Measurements from ENCODE around the gene NDOR1.

Gene NDOR1

GRCh38 chr9:137183980-137184595, 21.4 kb upstream of the NDOR1 start:
- DNase-seq (ENCODE audit: low read depth): no peak

GRCh38 chr9:137184881-137185660, 20.4 kb upstream of the NDOR1 start:
- no peak for DNase-seq (ENCODE audit: low read depth)

GRCh38 chr9:137185921-137186320, 19.6 kb upstream of the NDOR1 start:
- no peak for DNase-seq (ENCODE audit: low read depth)

GRCh38 chr9:137186385-137186784, 19.1 kb upstream of the NDOR1 start:
- DNase-seq (ENCODE audit: low read depth): no peak

- DNase-seq (ENCODE audit: low read depth): no peak
Measured at GRCh38 chr9:137187386-137187785, 18.1 kb upstream of the NDOR1 start.

GRCh38 chr9:137188086-137188489, 17.4 kb upstream of the NDOR1 start:
- no peak for DNase-seq (ENCODE audit: low read depth)

- peak; percentile 84 for DNase-seq (ENCODE audit: low read depth)
Measured at GRCh38 chr9:137188490-137189296, 16.8 kb upstream of the NDOR1 start, which contains the start of the genes ANAPC2 and SSNA1. ANAPC2 (minus strand) TSS chr9:137188560; CDS start chr9:137188532, 28 bp downstream. SSNA1 (plus strand) TSS chr9:137188676; CDS start chr9:137188727, 51 bp downstream.

GRCh38 chr9:137189297-137190295, 15.9 kb upstream of the NDOR1 start:
- no peak for DNase-seq (ENCODE audit: low read depth)

GRCh38 chr9:137190315-137190856, 15.1 kb upstream of the NDOR1 start:
- DNase-seq (ENCODE audit: low read depth): no peak

GRCh38 chr9:137191245-137191644, 14.3 kb upstream of the NDOR1 start:
- DNase-seq (ENCODE audit: low read depth): no peak

GRCh38 chr9:137191691-137192447, 13.6 kb upstream of the NDOR1 start:
- no peak for DNase-seq (ENCODE audit: low read depth)

GRCh38 chr9:137192448-137192780, 13.1 kb upstream of the NDOR1 start:
- DNase-seq (ENCODE audit: low read depth): no peak

- DNase-seq (ENCODE audit: low read depth): no peak
Measured at GRCh38 chr9:137192859-137193258, 12.6 kb upstream of the NDOR1 start.

GRCh38 chr9:137193771-137194170, 11.7 kb upstream of the NDOR1 start:
- DNase-seq (ENCODE audit: low read depth): no peak

- DNase-seq (ENCODE audit: low read depth): no peak
Measured at GRCh38 chr9:137194388-137194787, 11.1 kb upstream of the NDOR1 start.

- no peak for DNase-seq (ENCODE audit: low read depth)
Measured at GRCh38 chr9:137194909-137195308, 10.6 kb upstream of the NDOR1 start.

GRCh38 chr9:137195525-137196220, 9.8 kb upstream of the NDOR1 start:
- no peak for DNase-seq (ENCODE audit: low read depth)

- no peak for DNase-seq (ENCODE audit: low read depth)
Measured at GRCh38 chr9:137198051-137198901, 7.2 kb upstream of the NDOR1 start.

GRCh38 chr9:137198902-137199283, 6.6 kb upstream of the NDOR1 start:
- DNase-seq (ENCODE audit: low read depth): no peak
